Measurements from ENCODE around the gene UBAP1L.

DNA sequence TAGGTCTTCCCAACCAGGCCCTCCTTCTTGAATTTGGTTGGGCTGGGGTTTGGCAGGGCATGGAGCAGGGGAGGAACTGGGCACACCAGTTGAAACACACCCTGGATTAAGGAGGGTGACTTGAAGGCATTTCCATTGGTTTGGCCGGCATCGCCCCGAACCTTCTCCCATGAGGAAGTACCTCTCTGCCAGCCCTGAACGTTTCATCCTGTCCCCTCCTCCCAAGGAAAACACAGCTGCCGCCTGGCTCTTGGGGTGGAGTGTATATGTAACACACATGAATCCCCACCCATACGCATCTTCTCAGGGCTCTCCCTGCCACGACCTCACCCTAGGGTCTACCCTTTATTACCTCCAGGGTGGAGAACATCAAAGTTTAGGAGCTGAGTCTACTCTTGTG lies 14.6 kb downstream of the UBAP1L start:
- no peak for TF ChIP-seq POLR2AphosphoS5 (IDR thresholded peaks at IDR 0.05; ENCODE audit: insufficient read depth, low read depth, low read length)
- TF ChIP-seq, protein P1, sequence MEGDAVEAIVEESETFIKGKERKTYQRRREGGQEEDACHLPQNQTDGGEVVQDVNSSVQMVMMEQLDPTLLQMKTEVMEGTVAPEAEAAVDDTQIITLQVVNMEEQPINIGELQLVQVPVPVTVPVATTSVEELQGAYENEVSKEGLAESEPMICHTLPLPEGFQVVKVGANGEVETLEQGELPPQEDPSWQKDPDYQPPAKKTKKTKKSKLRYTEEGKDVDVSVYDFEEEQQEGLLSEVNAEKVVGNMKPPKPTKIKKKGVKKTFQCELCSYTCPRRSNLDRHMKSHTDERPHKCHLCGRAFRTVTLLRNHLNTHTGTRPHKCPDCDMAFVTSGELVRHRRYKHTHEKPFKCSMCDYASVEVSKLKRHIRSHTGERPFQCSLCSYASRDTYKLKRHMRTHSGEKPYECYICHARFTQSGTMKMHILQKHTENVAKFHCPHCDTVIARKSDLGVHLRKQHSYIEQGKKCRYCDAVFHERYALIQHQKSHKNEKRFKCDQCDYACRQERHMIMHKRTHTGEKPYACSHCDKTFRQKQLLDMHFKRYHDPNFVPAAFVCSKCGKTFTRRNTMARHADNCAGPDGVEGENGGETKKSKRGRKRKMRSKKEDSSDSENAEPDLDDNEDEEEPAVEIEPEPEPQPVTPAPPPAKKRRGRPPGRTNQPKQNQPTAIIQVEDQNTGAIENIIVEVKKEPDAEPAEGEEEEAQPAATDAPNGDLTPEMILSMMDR (IDR thresholded peaks at IDR 0.05; ENCODE audit: extremely low read depth in 1 of 2, insufficient read depth in 1 of 2, low read depth in 1 of 2, low read length in 2 of 2), result no peak
- no peak for TF ChIP-seq POLR2A (IDR thresholded peaks at IDR 0.05; ENCODE audit: low read depth, low read length)
- no peak for TF ChIP-seq EZH2 (IDR thresholded peaks at IDR 0.05; ENCODE audit: borderline replicate concordance, low read depth, low read length, severe bottlenecking)
- TF ChIP-seq MYC (IDR thresholded peaks at IDR 0.05; ENCODE audit: low read depth, low read length), result no peak
